Epithelial cell of proximal tubule (primary cell): Measurements from ENCODE around the gene ATE1. TPM values are rescaled to one million over a fixed set of nuclear protein-coding genes. Genes with fewer than 3 reads are reported as not detected.

ENCODE experiments used
- DNase-seq: peaks from one replicate; pipeline ENCODE4 v3.0.0-alpha.2; 2011; ENCODE audit warnings: low read depth
- H3K4me3 ChIP-seq: 2 replicates; pipeline ENCODE4 v1.5.1; 2011; ENCODE audit warnings: low read depth, mild to moderate bottlenecking, low read length
- CTCF ChIP-seq: conservative IDR thresholded peaks from 2 replicates; pipeline ENCODE4 v1.5.1; 2012; ENCODE audit warnings: low read depth, mild to moderate bottlenecking, low read length
- total RNA-seq: library from RNA; depleted of rRNA; stranded (reverse); fragments of >200 nt; gene quantifications from 2 replicates; pipeline ENCODE4 v1.2.3, GENCODE V29; 2015

The ATE1 gene
- total RNA-seq, 1 donor from 2014 or later = 22.7 TPM

GRCh38 chr10:121961456-121961855, 33.6 kb upstream of the ATE1 start:
- H3K4me3 ChIP-seq = no peak overlapping the region
- no peak for DNase-seq
- TF ChIP-seq CTCF = no peak

- TF ChIP-seq CTCF = no peak
- DNase-seq = no peak
- H3K4me3 ChIP-seq = no peak overlapping the region
These were observed 31.8 kb upstream of the ATE1 start for GRCh38 chr10:121959671-121960070.

GRCh38 chr10:121956111-121957061, 28.6 kb upstream of the ATE1 start:
- DNase-seq = no peak
- H3K4me3 ChIP-seq = no peak overlapping the region
- TF ChIP-seq CTCF = no peak

- no peak for TF ChIP-seq CTCF
- no peak overlapping the region for H3K4me3 ChIP-seq
- no peak for DNase-seq
These were observed 24.4 kb upstream of the ATE1 start for GRCh38 chr10:121952226-121952625.

- TF ChIP-seq CTCF = no peak
- no peak overlapping the region for H3K4me3 ChIP-seq
- DNase-seq = no peak
These were observed 21.6 kb upstream of the ATE1 start for GRCh38 chr10:121949451-121949850.

GRCh38 chr10:121949049-121949448, 21.2 kb upstream of the ATE1 start:
- no peak for DNase-seq
- TF ChIP-seq CTCF = no peak
- no peak overlapping the region for H3K4me3 ChIP-seq
